WERI-Rb-1 (cell line): ENCODE data around the gene ATP2A3.
"Not testable (repeated sequence)": the region's sequence is repeated elsewhere in the genome, so short reads cannot be mapped to it uniquely, and the experiment has no call there.

ENCODE experiments used
- DNase-seq: peaks from one replicate; pipeline ENCODE4 v3.0.0-alpha.2; 2020
- H3K27ac ChIP-seq: fragments of 250-450 bp; sonication (Bioruptor Pico); 2 replicates; pipeline ENCODE4 v1.5.1; 2020; ENCODE audit warnings: mild to moderate bottlenecking, moderate library complexity
- H3K27me3 ChIP-seq: fragments of 250-450 bp; sonication (Bioruptor Pico); 2 replicates; pipeline ENCODE4 v1.5.1; 2021; ENCODE audit warnings: mild to moderate bottlenecking, low read depth, moderate library complexity; ENCODE audit not compliant: insufficient read depth, severe bottlenecking
- H3K36me3 ChIP-seq: fragments of 250-450 bp; sonication (Bioruptor Pico); 2 replicates; pipeline ENCODE4 v1.5.1; 2020; ENCODE audit warnings: mild to moderate bottlenecking, moderate library complexity
- H3K4me3 ChIP-seq: 2 replicates; pipeline ENCODE4 v1.5.1; 2011; ENCODE audit warnings: low read depth, mild to moderate bottlenecking, control low read depth, low read length
- H3K9me3 ChIP-seq: fragments of 250-450 bp; sonication (Bioruptor Pico); 2 replicates; pipeline ENCODE4 v1.5.1; 2021; ENCODE audit warnings: mild to moderate bottlenecking, moderate library complexity; ENCODE audit not compliant: severe bottlenecking
- CTCF ChIP-seq: IDR thresholded peaks from 2 replicates; pipeline ENCODE4 v1.5.1; 2011; ENCODE audit warnings: low read depth, mild to moderate bottlenecking, control low read depth, inconsistent platforms, low read length

Gene ATP2A3

GRCh38 chr17:3950584-3950983 lies 13.7 kb downstream of the ATP2A3 start:
- no peak for DNase-seq
- no peaks in the 10 kb centered on the region for H3K36me3 ChIP-seq

DNA sequence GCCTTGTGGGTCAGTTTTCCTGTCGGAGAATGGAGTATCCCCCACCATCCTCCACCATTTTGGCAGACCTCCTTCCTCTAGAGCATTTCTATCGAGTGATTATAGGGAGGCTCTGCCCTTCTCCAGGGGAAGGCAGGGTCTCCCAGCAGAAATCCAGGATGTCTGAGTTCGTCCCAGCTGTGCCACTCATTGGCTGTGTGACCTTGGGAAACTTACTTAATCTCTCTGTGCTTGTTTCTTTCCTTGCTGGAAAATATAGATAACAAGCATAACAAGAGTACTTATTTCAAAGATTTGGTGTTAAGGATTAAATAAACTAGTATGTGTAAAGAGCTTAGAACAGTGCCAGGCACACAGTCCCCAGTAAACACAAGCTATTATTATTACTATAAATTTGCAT lies 14.8 kb downstream of the ATP2A3 start:
- peak overlapping the region; percentile 84 for H3K27ac ChIP-seq
- no peak overlapping the region for H3K4me3 ChIP-seq
- no peaks in the 10 kb centered on the region for H3K27me3 ChIP-seq
- no peaks in the 10 kb centered on the region for H3K36me3 ChIP-seq
- TF ChIP-seq CTCF, result no peak
- DNase-seq, result no peak
- H3K9me3 ChIP-seq, result peaks cover 2% of the 10 kb centered on the region

More at GRCh38 chr17:3950584-3950983, 13.7 kb downstream of the ATP2A3 start:
- no peak overlapping the region for H3K4me3 ChIP-seq
- no peaks in the 10 kb centered on the region for H3K9me3 ChIP-seq
- no peaks in the 10 kb centered on the region for H3K27me3 ChIP-seq
- H3K27ac ChIP-seq, result no peak overlapping the region
- no peak for TF ChIP-seq CTCF

DNA sequence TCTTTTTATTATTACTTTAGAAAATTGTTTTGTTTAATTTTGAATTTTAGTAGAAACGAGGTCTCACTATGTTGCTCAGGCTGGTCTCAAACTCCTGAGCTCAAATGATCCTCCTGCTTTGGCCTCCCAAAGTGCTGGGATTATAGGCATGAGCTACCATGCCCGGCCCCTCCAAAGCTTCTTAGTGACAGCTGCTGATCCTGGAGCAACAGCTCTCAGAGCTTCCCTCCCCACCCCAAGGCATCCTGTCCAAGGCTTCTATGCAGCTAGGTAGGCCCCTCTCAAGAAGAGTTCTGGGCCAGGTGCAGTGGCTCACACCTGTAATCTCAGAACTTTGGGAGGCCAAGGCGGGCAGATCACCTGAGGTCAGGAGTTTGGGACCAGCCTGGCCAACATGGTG lies 15.7 kb downstream of the ATP2A3 start:
- H3K4me3 ChIP-seq, H3K36me3 ChIP-seq, H3K27me3 ChIP-seq, H3K9me3 ChIP-seq: not testable (repeated sequence)
- H3K27ac ChIP-seq, result peak overlapping the region; percentile 84
- DNase-seq, result peak; percentile 88

DNA sequence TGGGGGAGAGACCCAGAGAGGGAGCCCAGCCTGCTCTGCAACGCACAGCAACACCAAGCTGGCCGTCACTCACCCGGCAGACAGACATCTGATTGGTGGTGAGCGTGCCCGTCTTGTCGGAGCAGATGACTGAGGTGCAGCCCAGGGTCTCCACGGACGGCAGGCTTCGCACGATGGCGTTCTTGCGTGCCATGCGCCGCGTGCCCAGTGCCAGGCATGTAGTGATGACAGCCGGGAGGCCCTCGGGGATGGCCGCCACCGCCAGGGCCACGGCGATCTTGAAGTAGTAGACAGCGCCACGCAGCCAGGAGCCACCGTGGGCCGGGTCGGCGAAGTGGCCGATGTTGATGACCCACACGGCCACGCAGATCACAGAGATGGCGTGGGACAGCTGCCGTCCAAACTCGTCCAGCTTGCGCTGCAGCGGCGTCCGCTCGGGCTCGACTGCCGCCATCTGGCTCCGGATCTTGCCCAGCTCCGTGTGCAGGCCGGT lies 16.9 kb downstream of the ATP2A3 start:
- no peaks in the 10 kb centered on the region for H3K36me3 ChIP-seq
- no peak overlapping the region for H3K4me3 ChIP-seq
- peaks cover 6% of the 10 kb centered on the region for H3K9me3 ChIP-seq
- TF ChIP-seq CTCF, result no peak
- no peak for DNase-seq
- H3K27me3 ChIP-seq, result no peaks in the 10 kb centered on the region
- peak overlapping the region; percentile 84 for H3K27ac ChIP-seq

GRCh38 chr17:3946711-3947235 lies 17.5 kb downstream of the ATP2A3 start:
- no peaks in the 10 kb centered on the region for H3K27me3 ChIP-seq
- peak; percentile 44 for DNase-seq
- peak overlapping the region; percentile 84 for H3K27ac ChIP-seq
- no peak for TF ChIP-seq CTCF
- H3K36me3 ChIP-seq, result no peaks in the 10 kb centered on the region
- H3K9me3 ChIP-seq, result peaks cover 6% of the 10 kb centered on the region
- H3K4me3 ChIP-seq, result no peak overlapping the region

GRCh38 chr17:3944485-3945388 lies 19.5 kb downstream of the ATP2A3 start:
- no peak for TF ChIP-seq CTCF
- DNase-seq, result no peak
- H3K9me3 ChIP-seq, result peaks cover 6% of the 10 kb centered on the region
- no peak overlapping the region for H3K4me3 ChIP-seq
- peak overlapping the region; percentile 84 for H3K27ac ChIP-seq
- no peaks in the 10 kb centered on the region for H3K27me3 ChIP-seq
- H3K36me3 ChIP-seq, result no peaks in the 10 kb centered on the region
